Hepatocyte (in vitro differentiated cells): ENCODE results near the gene MEP1A. TPM values are rescaled to one million over a fixed set of nuclear protein-coding genes. Genes with fewer than 3 reads are reported as not detected.

Experiments used
- DNase-seq: peaks from one replicate; pipeline ENCODE4 v3.0.0-alpha.2; 2016; ENCODE audit warnings: low spot score
- H2AFZ ChIP-seq: fragments of 200-600 bp; sonication (generic); 2 replicates; pipeline ENCODE4 v1.6.0; 2016; ENCODE audit warnings: antibody characterized with exemption, mild to moderate bottlenecking
- H3K27ac ChIP-seq: fragments of 200-600 bp; sonication (generic); 2 replicates; pipeline ENCODE4 v1.5.1; 2016; ENCODE audit warnings: mild to moderate bottlenecking
- H3K27me3 ChIP-seq: fragments of 200-600 bp; sonication (generic); 2 replicates; pipeline ENCODE4 v1.6.1; 2016
- H3K36me3 ChIP-seq: fragments of 200-600 bp; sonication (generic); replicated peaks from 2 replicates; pipeline ENCODE4 v1.5.1; 2016; ENCODE audit warnings: low read depth; ENCODE audit not compliant: insufficient read depth
- H3K4me1 ChIP-seq: fragments of 200-600 bp; sonication (generic); 2 replicates; pipeline ENCODE4 v1.5.1; 2016; ENCODE audit warnings: mild to moderate bottlenecking, moderate library complexity; ENCODE audit not compliant: insufficient read depth
- H3K4me2 ChIP-seq: fragments of 200-600 bp; sonication (generic); 2 replicates; pipeline ENCODE4 v1.6.0; 2016
- H3K4me3 ChIP-seq: fragments of 200-600 bp; sonication (generic); 2 replicates; pipeline ENCODE4 v1.5.1; 2016; ENCODE audit warnings: mild to moderate bottlenecking
- H3K79me2 ChIP-seq: fragments of 200-600 bp; sonication (generic); 2 replicates; pipeline ENCODE4 v1.6.0; 2017; ENCODE audit warnings: mild to moderate bottlenecking
- H3K9me2 ChIP-seq: fragments of 200-600 bp; sonication (generic); replicated peaks from 2 replicates; pipeline ENCODE4 v1.6.0; 2017; ENCODE audit warnings: mild to moderate bottlenecking; ENCODE audit not compliant: insufficient read depth
- H3K9me3 ChIP-seq: fragments of 200-600 bp; sonication (generic); 2 replicates; pipeline ENCODE4 v1.5.1; 2016; ENCODE audit warnings: low read depth, mild to moderate bottlenecking
- H4K20me1 ChIP-seq: fragments of 200-600 bp; sonication (generic); 2 replicates; pipeline ENCODE4 v1.6.0; 2016; ENCODE audit warnings: mild to moderate bottlenecking; ENCODE audit not compliant: insufficient read depth, poor library complexity, severe bottlenecking
- EZH2 ChIP-seq: fragments of 200-600 bp; sonication (generic); IDR thresholded peaks from 2 replicates; pipeline ENCODE4 v1.6.1; 2016; ENCODE audit warnings: antibody characterized with exemption, mild to moderate bottlenecking, borderline replicate concordance
- EZH2phosphoT487 ChIP-seq: fragments of 200-600 bp; sonication (generic); IDR thresholded peaks from one replicate; pipeline ENCODE4 v1.6.1; 2018; ENCODE audit warnings: antibody characterized with exemption, mild to moderate bottlenecking, low read depth, moderate library complexity; ENCODE audit not compliant: unreplicated experiment, severe bottlenecking
- WGBS: methylation state at CpG from one replicate; pipeline ENCODE4 v1.1.6; 2016; ENCODE audit warnings: low lambda C conversion rate; ENCODE audit errors: missing lambda C conversion rate; 5-methylcytosine and 5-hydroxymethylcytosine counted together
- polyA plus RNA-seq: library from polyadenylated mRNA; unstranded; fragments of >200 nt; fragmentation: Nextera tagmentation; extraction: Ambion mirVana; gene quantifications from 2 replicates; pipeline ENCODE4 v1.2.1, GENCODE V29; 2016
- total RNA-seq: library from RNA; depleted of rRNA; stranded (reverse); fragments of >200 nt; gene quantifications from 2 replicates; pipeline ENCODE4 v1.2.3, GENCODE V29; 2014
- TF ChIP-seq, protein P1 (sequence below): fragments of 200-600 bp; sonication (generic); IDR thresholded peaks from 2 replicates; pipeline ENCODE4 v1.5.1; 2016; ENCODE audit warnings: antibody characterized with exemption, mild to moderate bottlenecking; ENCODE audit not compliant: poor library complexity

MEP1A gene
- total and polyA plus RNA-seq, 2 experiments from 2014 or later = 62.8 to 94.2 TPM

DNA sequence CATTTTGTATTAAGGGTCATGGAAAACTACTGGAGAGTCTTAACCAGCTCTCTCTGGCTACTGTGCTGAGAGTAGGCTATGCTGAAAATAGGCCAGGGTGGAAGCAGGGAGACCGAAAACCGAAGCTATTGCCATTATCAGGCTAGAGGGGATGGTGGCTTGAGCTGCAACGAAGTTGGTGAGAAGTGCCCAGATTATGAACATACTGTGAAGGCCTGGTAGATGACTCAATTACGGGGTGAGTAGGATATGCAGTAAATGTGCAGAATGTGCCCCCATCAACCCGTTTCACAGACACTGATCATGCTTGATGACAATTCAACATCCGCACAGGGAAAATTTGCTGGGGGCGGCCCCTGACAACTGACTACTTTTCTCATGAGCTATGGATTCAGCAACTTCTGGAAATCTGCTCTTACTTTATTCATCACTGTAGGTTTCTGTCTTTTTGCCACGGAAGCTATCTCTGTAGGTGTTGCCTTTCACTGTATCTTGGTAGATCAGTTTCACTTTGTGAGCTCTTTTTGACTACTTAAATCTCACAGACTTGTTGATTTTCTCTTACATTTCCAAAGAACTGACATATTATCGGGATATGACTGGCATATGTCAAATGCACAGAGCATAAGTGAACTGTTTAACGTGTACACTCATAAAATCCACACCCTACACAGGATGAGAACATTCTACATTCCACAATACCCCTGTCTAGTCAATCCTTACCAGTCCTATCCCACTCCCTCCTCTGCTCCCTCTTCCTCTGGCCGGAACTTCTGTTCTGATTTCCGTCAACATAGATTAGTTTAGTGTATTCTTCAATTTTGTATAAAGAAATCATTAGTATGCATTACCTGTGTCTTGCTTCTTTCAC, 15.5 kb upstream of the MEP1A start:
- H2AFZ ChIP-seq = no peak overlapping the region
- DNase-seq = no peak
- no peaks in the 10 kb centered on the region for H3K36me3 ChIP-seq
- TF ChIP-seq EZH2 (no peak), EZH2phosphoT487 (no peak)
- TF ChIP-seq, protein P1, sequence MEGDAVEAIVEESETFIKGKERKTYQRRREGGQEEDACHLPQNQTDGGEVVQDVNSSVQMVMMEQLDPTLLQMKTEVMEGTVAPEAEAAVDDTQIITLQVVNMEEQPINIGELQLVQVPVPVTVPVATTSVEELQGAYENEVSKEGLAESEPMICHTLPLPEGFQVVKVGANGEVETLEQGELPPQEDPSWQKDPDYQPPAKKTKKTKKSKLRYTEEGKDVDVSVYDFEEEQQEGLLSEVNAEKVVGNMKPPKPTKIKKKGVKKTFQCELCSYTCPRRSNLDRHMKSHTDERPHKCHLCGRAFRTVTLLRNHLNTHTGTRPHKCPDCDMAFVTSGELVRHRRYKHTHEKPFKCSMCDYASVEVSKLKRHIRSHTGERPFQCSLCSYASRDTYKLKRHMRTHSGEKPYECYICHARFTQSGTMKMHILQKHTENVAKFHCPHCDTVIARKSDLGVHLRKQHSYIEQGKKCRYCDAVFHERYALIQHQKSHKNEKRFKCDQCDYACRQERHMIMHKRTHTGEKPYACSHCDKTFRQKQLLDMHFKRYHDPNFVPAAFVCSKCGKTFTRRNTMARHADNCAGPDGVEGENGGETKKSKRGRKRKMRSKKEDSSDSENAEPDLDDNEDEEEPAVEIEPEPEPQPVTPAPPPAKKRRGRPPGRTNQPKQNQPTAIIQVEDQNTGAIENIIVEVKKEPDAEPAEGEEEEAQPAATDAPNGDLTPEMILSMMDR = no peak
- no peaks in the 10 kb centered on the region for H3K79me2 ChIP-seq
- 82% methylated on average over 12 of the region's 12 CpGs for WGBS
- H3K9me3 ChIP-seq = no peaks in the 10 kb centered on the region
- no peak overlapping the region for H3K4me2 ChIP-seq
- no peaks in the 10 kb centered on the region for H3K9me2 ChIP-seq
- H3K4me1 ChIP-seq = no peaks in the 10 kb centered on the region
- no peaks in the 10 kb centered on the region for H4K20me1 ChIP-seq
- no peak overlapping the region for H3K27ac ChIP-seq
- no peak overlapping the region for H3K4me3 ChIP-seq
- H3K27me3 ChIP-seq = no peaks in the 10 kb centered on the region

- 37% methylated on average over 6 of the region's 6 CpGs for WGBS
Observed at GRCh38 chr6:46781478-46782378, 11.5 kb upstream of the MEP1A start.

DNA sequence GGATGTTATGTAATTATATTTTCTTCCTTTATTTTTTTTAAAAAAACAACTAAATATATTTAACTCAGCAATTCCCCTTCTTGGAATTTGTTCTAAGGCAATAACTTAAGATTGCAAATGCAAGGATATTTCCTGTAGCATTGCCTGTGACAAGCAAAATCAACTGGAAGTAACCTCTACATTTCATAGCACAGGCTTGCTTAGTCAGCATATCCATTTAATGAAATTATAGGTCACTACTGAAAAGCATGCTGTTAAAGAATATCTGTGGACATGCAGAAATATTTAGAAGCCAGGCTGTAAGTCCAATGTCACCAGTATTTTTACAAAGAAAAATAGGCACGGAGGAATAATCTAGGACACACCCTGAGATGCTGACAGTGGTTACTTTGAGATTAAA, 8.7 kb upstream of the MEP1A start:
- Histone ChIP-seq H3K4me1 (peaks cover 3% of the 10 kb centered on the region), H3K27ac (no peak overlapping the region), H3K79me2 (no peaks in the 10 kb centered on the region), H3K9me2 (no peaks in the 10 kb centered on the region), H3K4me3 (no peak overlapping the region), H3K9me3 (no peaks in the 10 kb centered on the region), H2AFZ (no peak overlapping the region), H3K4me2 (no peak overlapping the region), H4K20me1 (no peaks in the 10 kb centered on the region), H3K27me3 (no peaks in the 10 kb centered on the region), H3K36me3 (no peaks in the 10 kb centered on the region)
- no peak for DNase-seq
- TF ChIP-seq EZH2phosphoT487 (no peak), EZH2 (no peak)
- TF ChIP-seq, protein P1 = no peak
- WGBS = 95% methylated on average over 1 of the region's 1 CpG

More at GRCh38 chr6:46781478-46782378, 11.5 kb upstream of the MEP1A start:
- Histone ChIP-seq H3K9me3 (no peaks in the 10 kb centered on the region), H3K4me1 (no peaks in the 10 kb centered on the region), H3K4me2 (no peak overlapping the region), H4K20me1 (no peaks in the 10 kb centered on the region), H3K9me2 (no peaks in the 10 kb centered on the region), H3K36me3 (no peaks in the 10 kb centered on the region), H3K79me2 (no peaks in the 10 kb centered on the region), H3K4me3 (no peak overlapping the region), H3K27ac (no peak overlapping the region), H2AFZ (no peak overlapping the region), H3K27me3 (no peaks in the 10 kb centered on the region)
- peak; percentile 83 for DNase-seq
- TF ChIP-seq, protein P1 = peak; percentile 81
- no peak for TF ChIP-seq EZH2phosphoT487
